GM19193 (cell line): ENCODE measurements around the gene PTPDC1.

Experiments
- POLR2A ChIP-seq: IDR thresholded peaks from 4 replicates; pipeline ENCODE4 v1.6.1; 2011; ENCODE audit not compliant: insufficient read depth, insufficient read length; ENCODE audit errors: extremely low read depth

The PTPDC1 gene

DNA sequence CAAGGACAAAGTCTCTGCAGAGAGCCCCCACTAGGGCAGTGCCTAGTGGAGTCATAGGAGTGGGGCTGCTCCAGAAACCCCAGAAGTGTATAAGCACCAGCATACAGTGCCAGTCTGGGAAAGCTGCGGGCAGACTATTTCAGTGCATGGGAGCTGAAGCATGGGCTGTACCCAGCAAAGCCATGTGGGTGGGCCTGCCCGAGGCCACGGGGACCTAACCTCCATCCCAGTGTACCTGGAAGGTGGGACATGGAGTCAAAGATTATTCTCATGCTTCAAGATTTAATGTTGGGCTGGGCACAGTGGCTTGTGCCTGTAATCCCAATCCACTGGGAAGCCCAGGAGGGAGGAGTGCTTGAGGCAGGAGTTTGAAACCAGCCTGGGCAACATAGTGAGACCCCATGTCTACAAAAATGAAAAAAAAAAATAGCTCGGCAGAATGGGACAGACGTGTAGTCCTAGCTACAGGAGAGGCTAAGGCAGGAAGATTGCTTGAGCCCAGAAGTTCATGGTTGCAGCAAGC lies 36.7 kb downstream of the PTPDC1 start:
- no peak for TF ChIP-seq POLR2A

DNA sequence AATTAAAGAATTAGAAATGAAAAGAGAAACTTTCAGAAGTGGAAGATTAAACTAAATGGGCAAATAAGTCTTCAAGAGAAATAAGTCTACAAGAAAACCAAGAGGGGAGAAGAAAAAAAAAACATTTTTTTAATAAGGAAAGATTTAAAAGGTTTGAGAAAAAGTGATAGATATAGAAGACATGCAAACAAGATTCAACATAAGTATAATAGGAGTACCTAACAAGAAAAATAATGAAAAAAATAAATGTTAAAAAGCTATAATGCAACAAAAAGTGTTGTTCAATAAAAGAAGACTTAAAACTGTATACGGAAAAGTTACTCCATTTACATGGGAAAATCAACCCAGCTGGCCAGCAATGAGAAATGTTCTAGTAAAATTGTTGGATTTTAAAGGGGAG lies 42.6 kb downstream of the PTPDC1 start:
- no peak for TF ChIP-seq POLR2A

DNA sequence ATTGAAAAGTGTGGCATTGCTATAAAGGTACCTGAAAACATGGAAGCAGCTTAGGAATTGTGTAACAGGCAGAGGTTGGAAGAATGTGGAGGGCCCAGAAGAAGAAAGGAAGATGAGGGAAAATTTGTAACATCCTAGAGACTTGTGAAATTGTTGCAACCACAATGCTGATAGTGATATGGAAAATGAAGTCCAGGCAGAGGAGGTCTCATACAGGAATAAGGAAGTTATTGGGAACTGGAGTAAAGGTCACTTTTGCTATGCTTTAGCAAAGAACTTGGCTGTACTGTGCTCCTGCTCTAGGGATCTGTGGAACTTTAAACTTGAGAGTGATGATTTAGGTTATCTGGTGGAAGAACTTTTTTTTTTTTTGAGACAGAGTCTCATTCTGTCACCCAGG lies 43.5 kb downstream of the PTPDC1 start:
- TF ChIP-seq POLR2A, result no peak

DNA sequence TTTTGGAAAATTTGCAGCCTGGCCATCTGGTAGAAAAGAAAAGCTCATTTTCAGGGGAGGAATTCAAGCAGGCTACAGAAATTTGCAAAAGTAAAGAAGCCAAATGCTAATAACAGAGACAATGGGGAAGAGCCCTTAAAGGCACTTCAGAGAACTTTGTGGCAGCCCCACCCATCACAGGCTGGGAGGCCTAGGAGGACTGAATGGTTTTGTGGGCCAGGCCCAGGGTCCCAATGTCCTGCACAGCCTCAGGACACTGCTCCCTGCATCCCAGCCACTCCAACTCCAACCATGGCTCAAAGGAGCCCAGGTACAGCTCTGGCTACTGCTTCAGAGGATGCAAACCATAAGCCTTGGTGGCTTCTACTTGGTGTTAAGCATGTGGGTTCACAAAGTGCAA lies 44.3 kb downstream of the PTPDC1 start:
- TF ChIP-seq POLR2A, result no peak

DNA sequence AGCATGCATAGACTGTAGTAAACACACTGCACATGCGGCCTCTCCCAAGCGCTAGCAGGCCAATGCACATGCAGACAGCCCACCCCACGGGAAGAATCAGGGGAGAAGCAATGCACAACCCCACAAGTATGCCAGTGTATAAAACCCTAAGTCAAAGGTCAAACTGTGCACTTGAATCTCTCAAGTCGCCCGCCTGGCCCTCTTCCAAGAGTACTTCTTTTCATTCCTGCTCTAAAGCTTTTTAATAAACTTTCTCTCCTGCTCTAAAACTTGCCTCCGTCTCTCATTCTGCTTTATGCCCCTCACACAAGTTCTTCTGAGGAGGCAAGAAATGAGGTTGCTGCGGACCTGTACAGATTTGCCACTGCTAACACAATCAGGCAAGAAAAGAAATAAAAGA lies 50.4 kb downstream of the PTPDC1 start:
- TF ChIP-seq POLR2A, result no peak

DNA sequence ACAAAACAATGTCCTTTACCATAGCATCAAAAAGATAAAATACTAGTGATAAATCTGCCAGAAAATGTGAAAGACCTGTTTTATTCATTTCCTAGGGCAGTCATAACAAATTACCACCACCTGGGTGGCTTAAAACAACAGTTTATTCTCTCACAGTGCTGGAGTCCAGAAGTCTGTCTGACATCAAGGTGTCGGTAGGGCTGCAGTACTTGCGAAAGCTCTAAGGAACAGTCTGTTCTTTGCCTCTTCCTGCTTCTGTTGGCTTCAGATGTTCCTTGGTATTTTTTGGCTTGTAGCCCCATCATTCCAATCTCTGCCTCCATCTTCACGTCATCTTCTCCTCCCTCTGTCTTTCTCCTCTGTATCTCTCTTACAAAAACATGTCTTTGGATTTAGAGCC lies 51.0 kb downstream of the PTPDC1 start:
- TF ChIP-seq POLR2A, result no peak

DNA sequence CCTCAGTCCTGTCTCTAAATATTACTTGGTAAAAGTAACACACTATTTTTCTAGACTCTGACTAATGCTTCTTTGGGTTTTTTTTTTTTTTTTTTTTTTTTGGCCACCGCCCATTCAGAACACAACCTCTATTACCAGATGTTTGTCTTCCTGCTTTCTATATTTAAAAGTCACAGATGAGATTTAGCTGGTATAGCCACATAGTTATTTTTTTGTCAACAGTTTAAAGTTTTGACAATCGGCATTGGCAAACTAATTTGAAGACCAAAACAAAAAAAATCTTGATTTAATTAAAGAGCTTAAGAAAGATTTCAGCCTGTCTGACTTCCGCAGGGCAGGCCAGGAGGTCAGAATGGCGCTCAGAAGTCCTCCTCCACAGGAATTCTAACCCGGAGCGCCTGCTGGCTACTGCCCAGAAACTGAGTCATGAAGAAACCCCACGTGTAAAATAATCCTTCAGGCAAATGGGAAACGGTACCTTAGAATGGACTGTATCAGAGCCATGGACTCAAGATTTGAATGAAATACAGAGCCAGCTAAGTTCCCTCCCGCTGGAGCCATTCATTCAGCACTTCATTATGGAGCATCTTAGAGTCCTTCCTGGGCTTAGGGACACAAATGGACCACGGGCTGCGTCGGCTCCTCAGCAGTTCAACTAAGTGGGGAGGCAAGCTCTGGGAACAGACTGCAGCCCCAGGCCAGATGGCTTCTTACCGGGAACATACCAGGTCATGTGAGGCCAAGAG lies 55.6 kb downstream of the PTPDC1 start:
- TF ChIP-seq POLR2A, result no peak

DNA sequence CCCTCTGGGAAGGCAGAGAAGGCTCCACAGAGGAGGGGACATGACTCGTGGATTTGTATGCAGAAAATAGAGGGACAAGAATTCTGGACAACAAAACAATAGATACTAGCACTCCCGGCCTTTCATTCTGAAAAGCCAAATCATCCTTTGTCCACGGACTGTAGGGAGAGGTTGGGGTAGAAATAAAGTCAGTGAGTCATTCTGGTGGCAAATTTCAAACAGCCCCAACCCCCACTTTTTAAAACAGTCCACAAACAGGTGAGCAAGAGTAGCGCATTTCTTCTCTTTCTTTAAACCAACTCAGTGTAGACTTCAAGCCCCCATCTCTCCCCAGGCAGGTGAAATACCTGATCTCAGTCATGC lies 56.1 kb downstream of the PTPDC1 start:
- TF ChIP-seq POLR2A, result no peak

DNA sequence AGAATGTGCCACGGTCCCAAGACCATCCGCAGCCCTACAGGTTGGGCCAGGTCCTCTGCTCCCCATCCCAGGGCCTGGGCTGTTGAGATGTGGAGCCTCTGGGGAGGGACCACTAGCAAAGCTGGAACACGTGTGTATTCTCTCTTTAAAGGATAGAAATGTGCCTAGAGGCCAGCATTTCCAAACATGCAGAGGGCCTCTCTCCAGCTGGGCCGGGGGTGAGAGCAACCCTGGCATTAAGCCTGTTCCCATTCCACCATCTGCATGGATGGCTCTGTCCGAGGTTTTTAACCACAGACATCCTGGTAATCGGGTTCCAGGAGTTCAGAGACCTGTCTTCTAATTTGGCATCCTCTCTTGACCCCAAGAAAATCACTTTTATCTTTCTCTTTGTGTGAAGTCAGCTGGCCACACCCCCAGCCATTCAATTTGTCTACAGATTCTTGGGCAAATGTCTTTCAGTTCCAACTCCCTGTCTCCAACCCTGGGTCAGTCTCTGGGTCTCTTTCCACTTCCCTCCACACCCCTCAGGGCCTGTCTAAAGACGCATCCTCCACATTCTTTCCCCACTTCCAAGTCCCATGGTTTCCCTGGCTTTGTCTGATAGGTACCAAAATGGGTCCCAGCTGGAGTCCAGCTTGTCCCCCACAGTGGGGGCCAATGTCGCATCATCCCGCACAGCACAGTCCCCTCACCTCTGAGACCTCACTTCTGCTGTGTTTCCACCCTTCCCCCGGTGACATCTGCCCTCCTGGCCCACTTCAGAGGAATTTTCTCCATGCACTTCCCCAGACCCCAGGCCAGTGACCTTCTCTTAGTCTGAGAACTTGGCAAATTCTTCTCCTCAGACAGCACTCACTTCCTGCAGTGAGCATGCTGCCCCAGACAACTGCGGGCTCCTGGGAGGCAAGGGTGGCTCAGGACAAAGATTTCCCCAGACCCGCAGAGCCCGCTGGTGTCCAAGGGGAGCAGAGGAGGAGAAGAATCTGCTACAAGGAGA lies 56.8 kb downstream of the PTPDC1 start:
- TF ChIP-seq POLR2A, result no peak

DNA sequence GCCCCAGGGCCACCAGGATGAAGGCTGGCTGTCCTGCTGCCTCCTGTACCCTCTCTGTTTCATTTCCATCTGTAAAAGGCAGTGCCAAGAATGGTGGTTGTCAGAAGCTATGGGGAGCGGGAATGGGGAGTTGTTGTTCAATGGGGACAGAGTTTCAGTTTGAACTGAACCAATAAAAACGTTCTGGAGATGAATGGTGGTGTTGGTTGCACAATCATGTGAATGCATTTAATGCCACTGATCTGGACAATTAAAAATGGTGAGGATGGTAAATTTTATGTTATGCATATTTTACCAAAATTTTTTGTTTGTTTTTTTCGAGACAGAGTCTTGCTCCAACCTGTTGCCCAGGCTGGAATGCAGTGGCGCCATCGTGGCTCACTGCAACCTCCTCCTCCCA lies 58.1 kb downstream of the PTPDC1 start:
- no peak for TF ChIP-seq POLR2A

DNA sequence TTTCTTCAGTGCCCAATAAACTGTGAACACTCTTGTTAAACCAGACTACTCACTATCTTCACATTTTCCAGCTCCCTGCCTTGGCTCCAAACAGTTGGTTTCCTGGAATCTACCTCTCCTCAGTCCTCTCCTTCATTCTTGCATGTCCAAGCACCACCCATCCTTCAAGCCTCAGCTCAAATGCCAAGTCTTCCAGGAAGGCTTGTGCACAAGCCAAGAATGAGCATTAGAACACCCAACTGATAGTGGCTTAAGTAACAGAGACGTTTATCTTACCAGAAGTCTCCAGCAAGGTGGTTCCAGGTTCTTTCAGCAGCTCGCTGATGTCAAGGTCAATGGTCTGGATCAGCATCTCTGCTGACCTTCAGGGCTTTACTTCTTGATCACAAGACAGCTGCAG lies 60.1 kb downstream of the PTPDC1 start:
- TF ChIP-seq POLR2A, result no peak

DNA sequence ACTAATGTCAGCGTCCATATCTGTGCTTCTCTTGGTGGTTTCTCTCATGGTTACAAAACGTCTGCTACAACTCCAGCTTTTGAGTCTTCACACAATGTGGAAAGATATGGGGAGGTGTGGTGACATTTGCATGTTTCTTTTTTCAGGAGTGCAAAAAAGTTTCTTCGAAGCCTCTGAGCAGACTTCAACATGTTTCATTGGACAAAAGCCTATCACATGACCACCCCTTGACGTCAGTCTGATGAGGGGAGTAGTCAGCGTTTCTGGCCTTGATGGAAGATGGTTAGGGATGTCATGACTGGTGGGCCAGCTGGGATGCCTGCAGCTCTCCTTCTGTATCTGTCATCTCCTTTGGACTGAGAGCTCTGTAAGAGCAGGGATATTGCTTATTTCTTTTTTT lies 61.4 kb downstream of the PTPDC1 start:
- no peak for TF ChIP-seq POLR2A

DNA sequence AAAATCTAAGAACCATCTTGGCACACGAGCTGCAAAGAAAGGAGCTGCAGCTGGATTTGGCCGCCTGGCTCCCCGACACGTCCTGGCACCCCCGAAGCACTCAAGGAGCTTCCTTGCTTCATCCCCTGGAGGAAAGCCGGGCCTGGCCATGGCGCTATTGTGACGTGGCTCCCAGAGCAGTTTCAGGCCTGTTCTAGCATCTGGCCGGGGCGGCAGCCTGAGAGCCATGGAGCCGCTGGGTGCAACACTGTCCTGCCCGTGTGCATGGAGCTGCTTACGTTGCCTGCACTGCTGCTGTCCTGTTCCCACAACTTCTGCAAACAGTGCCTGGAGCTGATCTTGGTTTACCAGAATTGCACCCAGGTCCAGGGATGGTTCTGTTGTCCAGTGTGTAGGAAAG lies 63.5 kb downstream of the PTPDC1 start:
- no peak for TF ChIP-seq POLR2A

DNA sequence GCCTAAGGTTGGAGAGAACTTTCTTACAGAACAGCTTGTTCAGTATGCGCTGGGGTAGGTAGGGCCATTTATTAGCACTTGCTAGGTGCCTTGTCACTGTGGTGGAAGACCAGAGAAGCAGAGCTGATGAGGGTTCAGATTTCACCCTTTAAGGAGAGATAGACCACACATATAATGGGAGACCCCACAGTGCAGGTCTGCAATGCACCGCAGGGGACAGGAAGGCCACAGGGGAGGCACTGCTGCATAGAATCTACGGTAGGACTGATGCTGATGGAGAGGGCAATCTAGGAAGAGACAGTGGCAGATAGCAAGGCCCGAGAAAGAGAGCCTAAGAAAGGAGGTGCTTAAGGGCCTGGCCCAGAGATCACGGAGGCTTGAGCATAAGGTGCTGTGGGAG lies 64.2 kb downstream of the PTPDC1 start:
- TF ChIP-seq POLR2A, result no peak

DNA sequence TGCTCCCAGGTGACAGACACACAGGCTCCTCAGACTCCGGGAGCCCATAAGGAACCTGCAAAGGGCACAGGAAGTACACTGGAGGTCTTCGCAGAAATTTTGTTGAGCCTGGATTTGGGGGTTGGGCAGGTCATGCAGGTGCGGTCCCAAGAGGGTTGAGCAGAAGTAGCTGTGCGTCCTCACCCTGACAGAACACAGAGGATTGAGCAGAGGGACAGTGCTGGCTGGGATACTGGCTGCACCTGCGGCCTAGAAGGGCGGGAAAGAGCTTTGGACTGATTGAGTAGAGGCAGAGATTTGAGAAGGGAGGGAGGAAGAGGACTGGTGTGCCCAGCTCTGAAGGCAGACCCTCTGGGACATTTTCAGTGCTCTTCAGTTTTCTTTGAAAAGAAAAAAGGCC lies 65.4 kb downstream of the PTPDC1 start:
- TF ChIP-seq POLR2A, result no peak

DNA sequence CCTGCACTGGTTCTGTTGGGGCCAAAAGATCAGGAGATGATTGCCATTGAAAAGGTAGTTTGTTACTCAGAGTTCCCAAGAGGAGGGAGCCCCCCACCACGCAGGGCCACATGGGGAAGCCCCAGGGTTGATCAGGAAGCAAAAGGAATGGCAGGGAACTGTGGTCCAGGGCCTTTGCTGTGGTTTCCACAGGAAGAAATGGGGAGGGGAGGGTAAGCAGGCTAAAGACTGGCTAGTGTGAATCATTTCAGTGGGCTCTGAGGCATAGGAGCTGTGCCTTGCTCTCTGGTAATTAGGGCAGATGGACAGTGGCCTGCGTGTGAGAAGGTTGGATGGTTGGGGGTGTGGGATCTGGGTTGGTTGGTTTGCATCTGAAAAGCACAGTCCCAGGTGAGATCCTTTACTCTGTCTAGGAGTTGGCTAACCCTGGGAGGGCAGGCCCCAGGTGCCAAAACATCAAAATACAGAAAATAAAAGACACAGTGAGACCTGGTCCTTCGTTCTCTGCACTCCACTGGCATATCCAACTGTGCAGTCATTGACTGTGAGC lies 66.1 kb downstream of the PTPDC1 start:
- TF ChIP-seq POLR2A, result no peak

DNA sequence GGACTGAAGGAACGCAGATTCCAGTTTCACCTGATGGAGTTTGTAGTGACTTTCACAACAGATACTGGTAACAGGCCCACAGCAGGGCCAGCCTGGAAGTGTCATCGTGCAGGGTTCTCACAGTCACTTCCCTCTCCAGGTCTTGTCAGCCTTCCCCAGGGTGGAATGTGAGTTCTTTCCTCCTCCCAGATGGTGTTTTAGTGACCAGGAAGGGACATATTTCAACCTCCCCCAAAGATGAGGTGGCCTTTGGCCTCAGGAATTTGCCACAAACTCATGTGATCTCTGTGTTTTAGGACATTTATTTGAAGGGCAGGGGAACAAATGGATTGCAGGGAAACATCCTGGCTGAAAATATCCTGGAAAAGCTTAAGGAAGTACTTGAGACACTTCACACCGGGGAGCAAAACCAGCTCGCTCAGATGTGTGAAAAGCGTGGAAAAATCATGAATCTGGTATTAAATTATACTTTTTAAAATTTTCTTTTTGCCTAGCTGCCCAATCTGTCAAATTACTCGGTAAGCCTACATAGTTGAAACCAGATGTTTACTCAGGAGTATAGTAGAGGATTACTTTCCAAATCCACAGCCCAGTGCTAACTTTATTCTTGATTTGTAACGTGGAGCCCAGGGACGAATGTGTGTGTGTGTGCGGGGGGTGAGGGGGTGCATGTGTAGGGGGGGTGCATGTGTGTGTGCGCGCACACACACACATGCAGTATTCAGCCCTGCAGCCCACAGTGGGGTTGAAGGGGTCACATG lies 66.8 kb downstream of the PTPDC1 start:
- TF ChIP-seq POLR2A, result no peak
